Globus pallidus (tissue), 1 donor: Measurements from ENCODE around the gene DCN.

ENCODE experiments used
- DNase-seq: peaks from one replicate; pipeline ENCODE4 v3.0.0-alpha.2; 2015; ENCODE audit warnings: low spot score

Gene DCN

GRCh38 chr12:91100906-91101305, 81.7 kb downstream of the DCN start:
- no peak for DNase-seq

- no peak for DNase-seq
Observed at GRCh38 chr12:91099836-91100235, 82.8 kb downstream of the DCN start.

GRCh38 chr12:91099341-91099740, 83.3 kb downstream of the DCN start:
- DNase-seq, result no peak

GRCh38 chr12:91098941-91099340, 83.7 kb downstream of the DCN start:
- no peak for DNase-seq

GRCh38 chr12:91098461-91098860, 84.2 kb downstream of the DCN start:
- DNase-seq, result no peak

GRCh38 chr12:91094957-91095356, 87.7 kb downstream of the DCN start:
- no peak for DNase-seq

GRCh38 chr12:91094032-91094662, 88.5 kb downstream of the DCN start:
- no peak for DNase-seq

GRCh38 chr12:91093341-91093740, 89.3 kb downstream of the DCN start:
- no peak for DNase-seq

GRCh38 chr12:91091916-91092715, 90.5 kb downstream of the DCN start:
- no peak for DNase-seq
